ENCODE measurements around the gene DEPP1.
"Not testable (repeated sequence)": the region's sequence is repeated elsewhere in the genome, so short reads cannot be mapped to it uniquely, and the experiment has no call there.

Gene DEPP1

GRCh38 chr10:44978570-44979280 lies at the start of gene DEPP1:
Gene DEPP1 (minus strand): TSS chr10:44978809. CDS start chr10:44978030, 779 bp downstream.
- in situ Hi-C loops (cut with HindIII; ENCODE audit: low sequenced_read_pairs) = no loop called here

- in situ Hi-C loops (cut with HindIII; ENCODE audit: low sequenced_read_pairs) = no loop called here
Observed at GRCh38 chr10:45023426-45023825, 44.8 kb upstream of the DEPP1 start.

- in situ Hi-C loops (cut with HindIII; ENCODE audit: low sequenced_read_pairs) = no loop called here
Observed at GRCh38 chr10:45015590-45015989, 37.0 kb upstream of the DEPP1 start.

- in situ Hi-C loops (cut with HindIII; ENCODE audit: low sequenced_read_pairs) = not testable (repeated sequence)
Observed at GRCh38 chr10:45014557-45014956, 35.9 kb upstream of the DEPP1 start.

- in situ Hi-C loops (cut with HindIII; ENCODE audit: low sequenced_read_pairs) = no loop called here
Observed at GRCh38 chr10:45008524-45009161, 30.0 kb upstream of the DEPP1 start.

GRCh38 chr10:45006276-45007030 lies 27.8 kb upstream of the DEPP1 start:
- in situ Hi-C loops (cut with HindIII; ENCODE audit: low sequenced_read_pairs) = no loop called here

- in situ Hi-C loops (cut with HindIII; ENCODE audit: low sequenced_read_pairs) = no loop called here
Observed at GRCh38 chr10:45005284-45005683, 26.7 kb upstream of the DEPP1 start.

GRCh38 chr10:45004661-45005060 lies 26.1 kb upstream of the DEPP1 start:
- in situ Hi-C loops (cut with HindIII; ENCODE audit: low sequenced_read_pairs) = no loop called here

GRCh38 chr10:45003432-45004000 lies 24.9 kb upstream of the DEPP1 start:
- in situ Hi-C loops (cut with HindIII; ENCODE audit: low sequenced_read_pairs) = no loop called here

- in situ Hi-C loops (cut with HindIII; ENCODE audit: low sequenced_read_pairs) = no loop called here
Observed at GRCh38 chr10:45001381-45002148, 23.0 kb upstream of the DEPP1 start.

GRCh38 chr10:45000752-45001380 lies 22.3 kb upstream of the DEPP1 start, which contains the start of gene ZNF22:
Gene ZNF22 (plus strand): TSS chr10:45000923. CDS start chr10:45003369, 2,446 bp downstream.
- in situ Hi-C loops (cut with HindIII; ENCODE audit: low sequenced_read_pairs) = no loop called here

- in situ Hi-C loops (cut with HindIII; ENCODE audit: low sequenced_read_pairs) = no loop called here
Observed at GRCh38 chr10:45000138-45000751, 21.6 kb upstream of the DEPP1 start.

GRCh38 chr10:44998146-44998631 lies 19.6 kb upstream of the DEPP1 start:
- in situ Hi-C loops (cut with HindIII; ENCODE audit: low sequenced_read_pairs) = no loop called here

- in situ Hi-C loops (cut with HindIII; ENCODE audit: low sequenced_read_pairs) = no loop called here
Observed at GRCh38 chr10:44997105-44997748, 18.6 kb upstream of the DEPP1 start.

GRCh38 chr10:44995914-44996669 lies 17.5 kb upstream of the DEPP1 start:
- in situ Hi-C loops (cut with HindIII; ENCODE audit: low sequenced_read_pairs) = no loop called here

GRCh38 chr10:44995581-44995913 lies 16.9 kb upstream of the DEPP1 start:
- in situ Hi-C loops (cut with HindIII; ENCODE audit: low sequenced_read_pairs) = no loop called here

GRCh38 chr10:44994752-44995530 lies 16.3 kb upstream of the DEPP1 start:
- in situ Hi-C loops (cut with HindIII; ENCODE audit: low sequenced_read_pairs) = no loop called here

All from DLD1 (cell line).